Measurements from ENCODE around the gene HTR1E. TPM values are rescaled to one million over a fixed set of nuclear protein-coding genes. Genes with fewer than 3 reads are reported as not detected.

The HTR1E gene
- total and polyA plus RNA-seq, 2 donors (not counting 1 experiment from before 2014, with no cell fraction given): not detected

DNA sequence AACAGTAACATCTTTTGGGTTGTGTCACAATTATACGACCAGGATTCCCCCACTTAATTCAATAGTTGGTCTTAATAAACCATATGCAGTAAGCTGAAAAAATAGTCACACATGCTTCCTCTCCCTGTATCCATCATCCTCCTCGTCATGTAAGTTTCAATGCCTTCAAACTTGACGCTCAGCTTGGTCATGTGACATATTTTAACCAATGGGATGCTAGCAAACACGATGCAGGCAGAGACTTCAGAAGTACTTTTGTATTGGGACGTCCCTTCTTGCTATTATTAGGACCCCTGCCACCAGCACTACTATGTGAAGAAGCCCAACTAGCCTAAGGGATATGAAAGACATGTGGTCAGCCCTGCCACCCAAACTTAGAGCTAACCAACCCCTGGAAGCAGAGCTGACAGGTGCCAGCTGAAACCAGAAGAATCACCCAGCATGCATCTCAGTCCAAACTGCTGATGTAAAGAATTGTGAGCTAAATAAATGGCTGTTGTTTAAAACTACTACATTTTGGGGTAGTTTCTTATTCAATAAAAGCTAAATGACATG, 108.3 kb downstream of the HTR1E start:
- H3K79me2 ChIP-seq (ENCODE audit: control insufficient read depth, insufficient read depth, low read length): no peaks in the 10 kb centered on the region
- no peak overlapping the region for H3K9ac ChIP-seq (ENCODE audit: insufficient read depth, low read length)
- TF ChIP-seq EZH2 (IDR thresholded peaks at IDR 0.05; ENCODE audit: low read length, missing control alignments): no peak
- TF ChIP-seq, protein P1, sequence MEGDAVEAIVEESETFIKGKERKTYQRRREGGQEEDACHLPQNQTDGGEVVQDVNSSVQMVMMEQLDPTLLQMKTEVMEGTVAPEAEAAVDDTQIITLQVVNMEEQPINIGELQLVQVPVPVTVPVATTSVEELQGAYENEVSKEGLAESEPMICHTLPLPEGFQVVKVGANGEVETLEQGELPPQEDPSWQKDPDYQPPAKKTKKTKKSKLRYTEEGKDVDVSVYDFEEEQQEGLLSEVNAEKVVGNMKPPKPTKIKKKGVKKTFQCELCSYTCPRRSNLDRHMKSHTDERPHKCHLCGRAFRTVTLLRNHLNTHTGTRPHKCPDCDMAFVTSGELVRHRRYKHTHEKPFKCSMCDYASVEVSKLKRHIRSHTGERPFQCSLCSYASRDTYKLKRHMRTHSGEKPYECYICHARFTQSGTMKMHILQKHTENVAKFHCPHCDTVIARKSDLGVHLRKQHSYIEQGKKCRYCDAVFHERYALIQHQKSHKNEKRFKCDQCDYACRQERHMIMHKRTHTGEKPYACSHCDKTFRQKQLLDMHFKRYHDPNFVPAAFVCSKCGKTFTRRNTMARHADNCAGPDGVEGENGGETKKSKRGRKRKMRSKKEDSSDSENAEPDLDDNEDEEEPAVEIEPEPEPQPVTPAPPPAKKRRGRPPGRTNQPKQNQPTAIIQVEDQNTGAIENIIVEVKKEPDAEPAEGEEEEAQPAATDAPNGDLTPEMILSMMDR (conservative IDR thresholded peaks at IDR 0.05 in 1 of 2, IDR thresholded peaks at IDR 0.05 in 1 of 2; ENCODE audit: low read depth in 1 of 2, low read length in 2 of 2): no peak
- H3K4me3 ChIP-seq (replicated peaks in 1 of 4; ENCODE audit: control extremely low read depth in 1 of 4, insufficient read depth in 1 of 4, low read depth in 3 of 4, low read length in 4 of 4): no peak overlapping the region
- no peaks in the 10 kb centered on the region for H3K27me3 ChIP-seq (ENCODE audit: control insufficient read depth, insufficient read depth, low read length)
- no peak overlapping the region for H3K27ac ChIP-seq (ENCODE audit: insufficient read depth, low read length)
- no peaks in the 10 kb centered on the region for H3K9me3 ChIP-seq (ENCODE audit: control insufficient read depth, insufficient read depth, low read depth, low read length)
- H3K4me2 ChIP-seq (ENCODE audit: extremely low read depth, insufficient read depth, low read length): no peak overlapping the region
- H3K36me3 ChIP-seq (ENCODE audit: control insufficient read depth, insufficient read depth, low read length): no peaks in the 10 kb centered on the region
- H2AFZ ChIP-seq (ENCODE audit: low read length): no peak overlapping the region
- no peak for DNase-seq (ENCODE audit: low read depth in 2 of 2)
- H3K4me1 ChIP-seq (ENCODE audit: control insufficient read depth, extremely low read depth, insufficient read depth, low read length): no peaks in the 10 kb centered on the region
- no peaks in the 10 kb centered on the region for H4K20me1 ChIP-seq (ENCODE audit: control insufficient read depth, extremely low read depth, insufficient read depth, low read length)

DNA sequence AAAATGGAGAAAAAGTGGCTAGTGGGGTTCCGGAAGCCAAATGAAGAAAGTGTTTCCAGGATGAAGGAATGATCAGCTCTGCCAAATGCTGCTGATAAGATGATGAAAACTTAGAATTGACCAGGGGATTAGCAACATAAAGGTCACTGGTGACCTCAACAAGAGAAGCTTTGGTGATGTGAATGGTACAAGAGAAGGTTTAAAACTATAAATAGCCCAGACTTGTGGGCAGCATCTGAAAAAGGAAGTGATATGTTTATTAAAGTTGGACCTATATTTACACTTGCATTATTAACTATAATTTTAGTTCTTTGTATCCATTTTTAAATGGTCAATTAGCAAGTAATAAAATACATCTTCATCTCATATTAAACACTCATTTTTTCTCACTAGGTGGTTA, 112.5 kb downstream of the HTR1E start:
- Histone ChIP-seq H3K27me3 (ENCODE audit: control insufficient read depth, insufficient read depth, low read length) (no peaks in the 10 kb centered on the region), H3K36me3 (ENCODE audit: control insufficient read depth, insufficient read depth, low read length) (no peaks in the 10 kb centered on the region), H4K20me1 (ENCODE audit: control insufficient read depth, extremely low read depth, insufficient read depth, low read length) (no peaks in the 10 kb centered on the region), H3K4me1 (ENCODE audit: control insufficient read depth, extremely low read depth, insufficient read depth, low read length) (no peaks in the 10 kb centered on the region), H3K4me3 (replicated peaks in 1 of 4; ENCODE audit: control extremely low read depth in 1 of 4, insufficient read depth in 1 of 4, low read depth in 3 of 4, low read length in 4 of 4) (no peak overlapping the region), H3K79me2 (ENCODE audit: control insufficient read depth, insufficient read depth, low read length) (no peaks in the 10 kb centered on the region), H2AFZ (ENCODE audit: low read length) (no peak overlapping the region), H3K27ac (ENCODE audit: insufficient read depth, low read length) (no peak overlapping the region), H3K4me2 (ENCODE audit: extremely low read depth, insufficient read depth, low read length) (no peak overlapping the region), H3K9ac (ENCODE audit: insufficient read depth, low read length) (no peak overlapping the region), H3K9me3 (ENCODE audit: control insufficient read depth, insufficient read depth, low read depth, low read length) (no peaks in the 10 kb centered on the region)
- no peak for TF ChIP-seq EZH2 (IDR thresholded peaks at IDR 0.05; ENCODE audit: low read length, missing control alignments)
- TF ChIP-seq, protein P1 (conservative IDR thresholded peaks at IDR 0.05 in 1 of 2, IDR thresholded peaks at IDR 0.05 in 1 of 2; ENCODE audit: low read depth in 1 of 2, low read length in 2 of 2): no peak
- no peak for DNase-seq (ENCODE audit: low read depth in 2 of 2)

DNA sequence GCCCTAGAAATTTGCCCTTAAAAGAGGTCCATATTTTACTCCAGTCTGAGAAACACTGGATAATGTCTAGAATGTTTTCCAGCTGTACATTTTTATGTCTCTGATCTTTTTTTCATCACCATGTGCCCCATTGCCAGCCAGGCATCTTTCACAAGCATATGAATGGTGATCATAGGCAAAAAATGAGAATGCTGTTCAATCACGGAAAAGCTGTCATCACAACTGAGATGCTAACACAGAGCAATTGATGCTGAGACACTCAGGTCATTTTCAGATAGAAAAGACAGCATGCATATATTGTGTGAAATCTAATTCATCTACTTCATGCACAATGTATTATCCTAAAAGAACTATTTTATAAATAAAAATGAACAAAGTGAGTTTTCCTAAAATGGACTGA, 116.0 kb downstream of the HTR1E start:
- H3K79me2 ChIP-seq (ENCODE audit: control insufficient read depth, insufficient read depth, low read length): no peaks in the 10 kb centered on the region
- no peak overlapping the region for H3K4me2 ChIP-seq (ENCODE audit: extremely low read depth, insufficient read depth, low read length)
- TF ChIP-seq EZH2 (IDR thresholded peaks at IDR 0.05; ENCODE audit: low read length, missing control alignments): no peak
- TF ChIP-seq, protein P1 (conservative IDR thresholded peaks at IDR 0.05 in 1 of 2, IDR thresholded peaks at IDR 0.05 in 1 of 2; ENCODE audit: low read depth in 1 of 2, low read length in 2 of 2): no peak
- H2AFZ ChIP-seq (ENCODE audit: low read length): no peak overlapping the region
- H3K36me3 ChIP-seq (ENCODE audit: control insufficient read depth, insufficient read depth, low read length): no peaks in the 10 kb centered on the region
- H3K4me1 ChIP-seq (ENCODE audit: control insufficient read depth, extremely low read depth, insufficient read depth, low read length): no peaks in the 10 kb centered on the region
- no peaks in the 10 kb centered on the region for H4K20me1 ChIP-seq (ENCODE audit: control insufficient read depth, extremely low read depth, insufficient read depth, low read length)
- no peak for DNase-seq (ENCODE audit: low read depth in 2 of 2)
- H3K4me3 ChIP-seq (replicated peaks in 1 of 4; ENCODE audit: control extremely low read depth in 1 of 4, insufficient read depth in 1 of 4, low read depth in 3 of 4, low read length in 4 of 4): no peak overlapping the region
- H3K27ac ChIP-seq (ENCODE audit: insufficient read depth, low read length): no peak overlapping the region
- no peaks in the 10 kb centered on the region for H3K27me3 ChIP-seq (ENCODE audit: control insufficient read depth, insufficient read depth, low read length)
- no peak overlapping the region for H3K9ac ChIP-seq (ENCODE audit: insufficient read depth, low read length)
- no peaks in the 10 kb centered on the region for H3K9me3 ChIP-seq (ENCODE audit: control insufficient read depth, insufficient read depth, low read depth, low read length)
